ENCODE results near the gene WWOX. TPM values are rescaled to one million over a fixed set of nuclear protein-coding genes. Genes with fewer than 3 reads are reported as not detected.
A peak's percentile ranks its signal among the peaks of the same experiment; 100 is the strongest.

WWOX gene
- total RNA-seq, 6 donors from 2014 or later = 18.7 to 167 (median 31.0) TPM

DNA sequence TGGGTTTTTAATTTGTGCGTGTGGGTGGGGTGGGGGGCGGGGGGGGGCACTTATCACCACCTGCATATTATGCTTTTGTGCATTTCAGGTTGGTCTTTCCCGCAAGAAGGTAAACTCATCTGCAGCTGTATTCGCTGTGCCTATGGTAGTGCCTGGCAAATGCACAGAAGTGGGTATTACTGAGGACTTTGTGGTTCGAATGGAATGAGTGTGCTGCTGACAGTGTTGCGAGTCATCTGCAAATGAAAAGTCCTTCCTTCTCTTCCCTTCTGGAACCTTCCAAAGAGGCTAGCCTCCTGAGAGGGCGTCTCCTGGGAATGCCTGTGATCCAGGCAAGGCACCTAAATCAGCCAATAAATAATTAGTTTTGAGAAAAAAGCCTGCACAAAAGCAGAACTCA, 968.1 kb downstream of the WWOX start:
- H3K27ac ChIP-seq = no peak overlapping the region
- 83 to 88% methylated on average over 3 to 7 of the region's 7 CpGs for WGBS, 2 donors
- peaks cover 0 to 5% (median 0%) of the 10 kb centered on the region in 4 donors for H3K4me1 ChIP-seq
- H3K4me3 ChIP-seq = no peak overlapping the region
- H3K27me3 ChIP-seq = no peaks in the 10 kb centered on the region
- no peaks in the 10 kb centered on the region for H3K36me3 ChIP-seq
- ATAC-seq (ENCODE audit: low FRiP score in 2 of 2) (no peak), DNase-seq (no peak)
- H3K9me3 ChIP-seq = no peaks in the 10 kb centered on the region
- TF ChIP-seq POLR2A (IDR thresholded peaks at IDR 0.05) = no peak
- TF ChIP-seq, protein P1, sequence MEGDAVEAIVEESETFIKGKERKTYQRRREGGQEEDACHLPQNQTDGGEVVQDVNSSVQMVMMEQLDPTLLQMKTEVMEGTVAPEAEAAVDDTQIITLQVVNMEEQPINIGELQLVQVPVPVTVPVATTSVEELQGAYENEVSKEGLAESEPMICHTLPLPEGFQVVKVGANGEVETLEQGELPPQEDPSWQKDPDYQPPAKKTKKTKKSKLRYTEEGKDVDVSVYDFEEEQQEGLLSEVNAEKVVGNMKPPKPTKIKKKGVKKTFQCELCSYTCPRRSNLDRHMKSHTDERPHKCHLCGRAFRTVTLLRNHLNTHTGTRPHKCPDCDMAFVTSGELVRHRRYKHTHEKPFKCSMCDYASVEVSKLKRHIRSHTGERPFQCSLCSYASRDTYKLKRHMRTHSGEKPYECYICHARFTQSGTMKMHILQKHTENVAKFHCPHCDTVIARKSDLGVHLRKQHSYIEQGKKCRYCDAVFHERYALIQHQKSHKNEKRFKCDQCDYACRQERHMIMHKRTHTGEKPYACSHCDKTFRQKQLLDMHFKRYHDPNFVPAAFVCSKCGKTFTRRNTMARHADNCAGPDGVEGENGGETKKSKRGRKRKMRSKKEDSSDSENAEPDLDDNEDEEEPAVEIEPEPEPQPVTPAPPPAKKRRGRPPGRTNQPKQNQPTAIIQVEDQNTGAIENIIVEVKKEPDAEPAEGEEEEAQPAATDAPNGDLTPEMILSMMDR (IDR thresholded peaks at IDR 0.05) = no peak
- TF ChIP-seq POLR2AphosphoS5 (IDR thresholded peaks at IDR 0.05) = no peak
- TF ChIP-seq EP300 (IDR thresholded peaks at IDR 0.05) = no peak

DNA sequence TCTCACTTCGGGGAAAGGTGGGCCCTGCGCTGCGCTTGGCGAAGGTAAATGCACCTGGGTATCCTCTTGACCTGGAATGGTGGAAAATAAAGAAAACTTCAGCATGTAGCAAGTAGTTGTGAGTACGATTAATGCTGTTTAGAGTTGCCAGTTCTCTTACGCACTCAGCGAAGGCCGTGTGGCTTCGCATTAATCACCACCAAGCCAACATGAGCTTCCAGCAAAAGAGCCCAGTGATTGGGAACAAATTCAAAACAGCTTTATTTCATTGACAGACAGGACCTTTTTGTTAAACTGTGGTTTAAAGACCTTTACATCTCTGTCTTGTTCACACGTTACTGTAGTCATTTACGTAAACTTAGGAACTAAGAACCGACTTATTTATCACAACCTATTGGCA, 969.7 kb downstream of the WWOX start:
- Histone ChIP-seq H3K27ac (peak overlapping the region in 2 of 4 donors; percentile 43 to 72), H3K27me3 (no peaks in the 10 kb centered on the region), H3K9me3 (no peaks in the 10 kb centered on the region), H3K4me1 (peaks cover 0 to 5% (median 0%) of the 10 kb centered on the region in 4 donors), H3K36me3 (no peaks in the 10 kb centered on the region), H3K4me3 (no peak overlapping the region)
- WGBS, 2 donors = 80 to 86% methylated on average over 12 of the region's 12 CpGs
- ATAC-seq (ENCODE audit: low FRiP score in 2 of 2) = no peak
- DNase-seq = no peak
- TF ChIP-seq, protein P1 (IDR thresholded peaks at IDR 0.05) = no peak
- no peak for TF ChIP-seq POLR2AphosphoS5 (IDR thresholded peaks at IDR 0.05)
- no peak for TF ChIP-seq POLR2A (IDR thresholded peaks at IDR 0.05)
- TF ChIP-seq EP300 (IDR thresholded peaks at IDR 0.05) = no peak

DNA sequence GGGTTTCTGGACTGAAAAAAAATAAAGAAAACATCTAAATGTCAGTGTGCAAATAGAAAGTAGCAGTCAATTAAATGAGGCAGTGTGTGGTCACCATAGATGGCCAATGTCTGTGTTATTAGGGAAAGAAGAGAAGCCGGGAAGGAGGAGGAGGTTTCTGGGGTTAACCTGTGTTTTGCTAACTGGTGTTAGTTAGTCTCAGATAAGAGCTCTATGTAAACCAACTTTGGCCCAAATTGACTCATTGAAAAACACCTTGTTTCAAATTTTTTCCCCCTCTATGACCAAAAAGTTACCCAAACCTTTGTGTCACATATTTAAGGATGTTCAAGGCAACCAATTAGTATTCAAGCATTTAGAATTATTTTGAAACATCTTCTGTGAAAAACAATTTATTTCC, 970.2 kb downstream of the WWOX start:
- H3K4me3 ChIP-seq = no peak overlapping the region
- ATAC-seq (ENCODE audit: low FRiP score in 2 of 2) (no peak), DNase-seq (no peak)
- peak overlapping the region in 3 of 4 donors; percentile 43 to 72 (median 47) for H3K27ac ChIP-seq
- TF ChIP-seq POLR2AphosphoS5 (IDR thresholded peaks at IDR 0.05) (no peak), POLR2A (IDR thresholded peaks at IDR 0.05) (no peak), EP300 (IDR thresholded peaks at IDR 0.05) (no peak)
- TF ChIP-seq, protein P1 (IDR thresholded peaks at IDR 0.05) = no peak
- peaks cover 0 to 5% (median 0%) of the 10 kb centered on the region in 4 donors for H3K4me1 ChIP-seq
- WGBS, 2 donors = 59 to 74% methylated on average over 1 of the region's 1 CpG
- H3K36me3 ChIP-seq = no peaks in the 10 kb centered on the region
- no peaks in the 10 kb centered on the region for H3K27me3 ChIP-seq
- H3K9me3 ChIP-seq = no peaks in the 10 kb centered on the region

DNA sequence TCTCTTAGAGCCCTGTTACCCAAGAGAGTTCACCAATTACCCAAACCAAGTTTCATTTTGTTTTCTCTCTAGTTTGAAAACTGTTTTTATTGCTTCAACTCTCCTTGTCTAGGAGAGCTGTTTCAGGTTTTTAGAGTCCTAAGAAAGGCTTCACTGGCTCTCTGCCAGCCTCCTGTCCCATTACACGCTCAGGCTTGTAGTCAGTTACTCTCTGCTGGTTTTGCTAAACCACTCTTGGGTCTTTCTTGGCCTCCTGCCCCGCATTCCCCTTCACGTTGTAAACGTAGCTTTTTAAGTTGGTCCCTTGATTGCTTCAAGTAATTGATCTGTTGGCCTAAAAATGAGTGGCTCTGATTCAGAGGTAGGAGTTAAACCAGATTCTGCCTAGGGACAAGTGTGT, 972.0 kb downstream of the WWOX start:
- Histone ChIP-seq H3K4me3 (no peak overlapping the region), H3K36me3 (no peaks in the 10 kb centered on the region), H3K9me3 (no peaks in the 10 kb centered on the region), H3K27me3 (no peaks in the 10 kb centered on the region), H3K27ac (peak overlapping the region in 1 of 4 donors; percentile 49), H3K4me1 (peaks cover 0 to 5% (median 0%) of the 10 kb centered on the region in 4 donors)
- ATAC-seq (ENCODE audit: low FRiP score in 2 of 2) (no peak), DNase-seq (no peak)
- WGBS, 2 donors = 41 to 49% methylated on average over 4 of the region's 4 CpGs
- TF ChIP-seq EP300 (IDR thresholded peaks at IDR 0.05) (no peak), POLR2A (IDR thresholded peaks at IDR 0.05) (no peak)

DNA sequence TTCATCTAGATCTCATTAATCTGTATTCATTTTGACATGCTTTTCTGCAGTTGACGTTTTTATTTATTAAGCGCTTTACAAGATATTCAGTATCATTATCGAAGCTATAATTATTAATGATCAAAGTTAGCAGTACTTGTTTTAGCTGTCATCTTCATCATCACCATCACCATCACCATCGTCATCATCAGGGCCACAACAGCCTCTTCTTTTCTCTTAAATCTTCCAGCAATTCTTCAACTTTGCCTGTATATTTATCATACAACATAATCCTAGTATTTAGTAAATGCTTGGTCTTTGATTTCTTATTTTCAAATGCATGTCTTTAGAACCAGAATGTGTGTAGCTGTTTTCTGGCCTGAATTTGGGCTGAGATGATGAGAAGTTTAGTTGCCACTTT, 973.1 kb downstream of the WWOX start:
- Histone ChIP-seq H3K4me3 (no peak overlapping the region), H3K36me3 (no peaks in the 10 kb centered on the region), H3K4me1 (peaks cover 0 to 5% (median 0%) of the 10 kb centered on the region in 4 donors), H3K27me3 (no peaks in the 10 kb centered on the region), H3K27ac (no peak overlapping the region), H3K9me3 (no peaks in the 10 kb centered on the region)
- DNase-seq = no peak
- no peak for ATAC-seq (ENCODE audit: low FRiP score in 2 of 2)
- TF ChIP-seq POLR2A (IDR thresholded peaks at IDR 0.05) (no peak), POLR2AphosphoS5 (IDR thresholded peaks at IDR 0.05) (no peak), EP300 (IDR thresholded peaks at IDR 0.05) (no peak)
- TF ChIP-seq, protein P1 (IDR thresholded peaks at IDR 0.05) = no peak
- WGBS, 2 donors = 94 to 97% methylated on average over 4 of the region's 4 CpGs
